Brain microvascular endothelial cell (primary cell): ENCODE measurements around the gene WDFY3.

ENCODE experiments used
- DNase-seq: peaks from one replicate; pipeline ENCODE4 v3.0.0-alpha.2; 2020
- H3K27ac ChIP-seq: fragments of 250-450 bp; sonication (Bioruptor Pico); 2 replicates; pipeline ENCODE4 v1.5.1; 2020; ENCODE audit warnings: mild to moderate bottlenecking, moderate library complexity
- H3K27me3 ChIP-seq: fragments of 250-450 bp; sonication (Bioruptor Pico); replicated peaks from 2 replicates; pipeline ENCODE4 v1.5.1; 2020; ENCODE audit warnings: mild to moderate bottlenecking
- H3K36me3 ChIP-seq: fragments of 250-450 bp; sonication (Bioruptor Pico); replicated peaks from 2 replicates; pipeline ENCODE4 v1.5.1; 2020; ENCODE audit warnings: mild to moderate bottlenecking
- H3K4me3 ChIP-seq: 2 replicates; pipeline ENCODE4 v1.5.1; 2011; ENCODE audit warnings: low read depth, mild to moderate bottlenecking, control low read depth, low read length, moderate library complexity
- in situ Hi-C: cut with HindIII; loops from 2 replicates; pipeline ENCODE4 v1.10.0; 2017; ENCODE audit warnings: low sequenced_read_pairs, low pct_ligation_motif_present
- TF ChIP-seq, protein P1 (sequence below): IDR thresholded peaks from 2 replicates; pipeline ENCODE4 v1.5.1; 2011; ENCODE audit warnings: low read depth, mild to moderate bottlenecking, moderate library complexity, low read length, control low read depth, inconsistent platforms; ENCODE audit errors: missing control alignments

Gene WDFY3

GRCh38 chr4:84750960-84751283 lies 215.6 kb downstream of the WDFY3 start:
- in situ Hi-C loops = no loop called here
- TF ChIP-seq, protein P1, sequence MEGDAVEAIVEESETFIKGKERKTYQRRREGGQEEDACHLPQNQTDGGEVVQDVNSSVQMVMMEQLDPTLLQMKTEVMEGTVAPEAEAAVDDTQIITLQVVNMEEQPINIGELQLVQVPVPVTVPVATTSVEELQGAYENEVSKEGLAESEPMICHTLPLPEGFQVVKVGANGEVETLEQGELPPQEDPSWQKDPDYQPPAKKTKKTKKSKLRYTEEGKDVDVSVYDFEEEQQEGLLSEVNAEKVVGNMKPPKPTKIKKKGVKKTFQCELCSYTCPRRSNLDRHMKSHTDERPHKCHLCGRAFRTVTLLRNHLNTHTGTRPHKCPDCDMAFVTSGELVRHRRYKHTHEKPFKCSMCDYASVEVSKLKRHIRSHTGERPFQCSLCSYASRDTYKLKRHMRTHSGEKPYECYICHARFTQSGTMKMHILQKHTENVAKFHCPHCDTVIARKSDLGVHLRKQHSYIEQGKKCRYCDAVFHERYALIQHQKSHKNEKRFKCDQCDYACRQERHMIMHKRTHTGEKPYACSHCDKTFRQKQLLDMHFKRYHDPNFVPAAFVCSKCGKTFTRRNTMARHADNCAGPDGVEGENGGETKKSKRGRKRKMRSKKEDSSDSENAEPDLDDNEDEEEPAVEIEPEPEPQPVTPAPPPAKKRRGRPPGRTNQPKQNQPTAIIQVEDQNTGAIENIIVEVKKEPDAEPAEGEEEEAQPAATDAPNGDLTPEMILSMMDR = no peak
- Histone ChIP-seq H3K27me3 (no peaks in the 10 kb centered on the region), H3K36me3 (peaks cover 17% of the 10 kb centered on the region), H3K4me3 (no peak overlapping the region), H3K27ac (no peak overlapping the region)
- no peak for DNase-seq

DNA sequence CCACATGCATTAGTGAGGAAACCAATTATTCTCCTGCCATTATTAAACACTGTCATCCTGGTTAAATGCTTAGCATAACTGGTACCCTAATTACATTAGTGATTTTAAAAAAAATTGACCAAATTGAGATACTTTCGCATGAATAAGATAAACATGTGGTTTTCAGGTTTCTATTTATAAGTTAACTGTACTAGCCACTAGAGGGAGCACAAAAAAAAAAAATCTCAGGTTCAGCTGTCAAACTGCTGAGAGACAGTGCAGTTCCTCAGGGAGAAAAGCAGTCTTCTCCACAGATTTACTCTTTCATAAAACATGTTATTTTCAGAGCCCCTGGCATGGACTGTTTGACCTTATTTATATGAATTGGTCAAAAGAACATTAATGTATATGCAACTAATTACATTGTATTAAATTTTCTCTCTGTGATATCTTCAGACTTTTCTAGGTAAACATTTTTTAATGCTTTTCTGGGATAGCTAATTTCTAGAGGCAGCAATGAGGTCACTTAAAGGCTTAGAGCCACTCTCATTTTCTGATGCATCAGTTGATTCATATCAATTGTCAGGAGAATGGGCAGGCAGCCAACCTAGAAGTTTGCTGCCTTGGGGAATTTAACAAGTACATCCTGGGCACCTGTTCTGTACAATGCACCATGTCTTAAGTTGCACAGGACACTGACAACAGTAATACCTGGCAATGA lies 216.1 kb downstream of the WDFY3 start:
- TF ChIP-seq, protein P1 = peak; percentile 59
- H3K27ac ChIP-seq = no peak overlapping the region
- peaks cover 17% of the 10 kb centered on the region for H3K36me3 ChIP-seq
- DNase-seq = peak; percentile 7
- in situ Hi-C loops = no loop called here
- no peaks in the 10 kb centered on the region for H3K27me3 ChIP-seq
- no peak overlapping the region for H3K4me3 ChIP-seq

GRCh38 chr4:84740057-84740456 lies 226.4 kb downstream of the WDFY3 start:
- Histone ChIP-seq H3K27me3 (no peaks in the 10 kb centered on the region), H3K4me3 (no peak overlapping the region), H3K27ac (no peak overlapping the region), H3K36me3 (peaks cover 34% of the 10 kb centered on the region)
- in situ Hi-C loops = no loop called here
- no peak for DNase-seq
- TF ChIP-seq, protein P1 = no peak

- Histone ChIP-seq H3K27me3 (no peaks in the 10 kb centered on the region), H3K36me3 (peaks cover 33% of the 10 kb centered on the region), H3K4me3 (no peak overlapping the region), H3K27ac (no peak overlapping the region)
- no peak for DNase-seq
- in situ Hi-C loops = no loop called here
- TF ChIP-seq, protein P1 = no peak
These were observed 227.9 kb downstream of the WDFY3 start for GRCh38 chr4:84738622-84739021.

GRCh38 chr4:84737656-84738055 lies 228.8 kb downstream of the WDFY3 start:
- peaks cover 34% of the 10 kb centered on the region for H3K36me3 ChIP-seq
- TF ChIP-seq, protein P1 = no peak
- H3K27ac ChIP-seq = no peak overlapping the region
- H3K4me3 ChIP-seq = no peak overlapping the region
- in situ Hi-C loops = no loop called here
- H3K27me3 ChIP-seq = no peaks in the 10 kb centered on the region
- no peak for DNase-seq

GRCh38 chr4:84734037-84734436 lies 232.5 kb downstream of the WDFY3 start:
- in situ Hi-C loops = no loop called here
- Histone ChIP-seq H3K36me3 (peaks cover 18% of the 10 kb centered on the region), H3K27me3 (no peaks in the 10 kb centered on the region), H3K27ac (no peak overlapping the region), H3K4me3 (no peak overlapping the region)
- TF ChIP-seq, protein P1 = no peak
- no peak for DNase-seq
